Measurements from ENCODE around the gene ERVMER34-1.

Gene ERVMER34-1

DNA sequence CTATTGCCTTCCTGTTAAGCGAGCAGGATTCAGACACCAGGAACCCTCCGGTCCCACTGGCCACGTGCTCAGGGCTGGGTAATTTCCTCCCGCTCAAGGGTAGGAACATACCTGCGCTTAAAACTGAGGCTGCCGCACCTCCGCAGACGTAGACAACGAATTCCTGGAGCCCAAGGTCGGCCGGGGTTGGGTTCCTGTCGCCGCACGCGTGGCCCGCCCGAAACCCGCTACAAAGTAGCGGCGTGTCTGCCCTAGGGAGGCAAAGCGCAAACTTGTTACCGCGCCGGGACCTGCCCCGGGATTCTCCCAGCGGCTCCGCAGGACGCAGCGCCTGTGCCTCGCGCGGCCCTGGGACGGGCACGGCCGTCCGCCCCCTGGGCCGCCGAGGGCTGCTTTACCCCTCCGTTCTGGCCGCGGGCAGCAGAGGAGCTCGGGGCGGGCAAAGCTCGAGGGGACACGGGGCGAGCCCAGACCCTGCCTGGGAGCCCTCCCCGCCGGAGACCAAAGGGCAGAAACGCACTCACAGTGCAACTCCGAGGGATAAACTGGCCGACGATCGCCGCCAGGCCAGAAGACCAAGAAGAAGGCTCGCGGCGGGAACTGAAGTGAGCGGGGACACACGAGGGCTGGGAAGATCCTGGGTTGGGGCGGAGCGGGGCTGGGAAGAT lies at the start of gene ERVMER34-1:
Gene ERVMER34-1, minus strand, starts transcription at position 607 of the 668 bp plus-strand sequence. CDS start 5,905 bp downstream, outside the sequence.
- no peak for DNase-seq (ENCODE audit: low read depth in 2 of 2)

DNA sequence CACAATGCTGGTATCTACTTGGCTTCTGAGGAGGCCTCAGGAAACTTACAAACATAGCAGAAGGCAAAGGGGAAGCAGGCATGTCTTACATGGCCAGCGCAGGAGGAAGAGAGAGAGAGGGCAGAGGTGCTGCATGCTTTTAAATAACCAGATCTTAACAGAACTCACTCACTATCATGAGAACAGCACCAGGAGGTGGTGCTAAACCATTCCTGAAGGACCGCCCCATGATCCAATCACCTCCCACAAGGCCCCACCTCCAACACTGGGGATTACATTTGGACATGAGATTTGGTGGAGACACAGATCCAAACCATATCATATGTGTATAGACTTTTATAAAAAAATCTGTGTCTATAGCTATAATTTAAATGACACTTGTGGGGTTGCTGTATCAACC lies 48.6 kb upstream of the ERVMER34-1 start:
- no peak for DNase-seq (ENCODE audit: low read depth in 2 of 2)

DNA sequence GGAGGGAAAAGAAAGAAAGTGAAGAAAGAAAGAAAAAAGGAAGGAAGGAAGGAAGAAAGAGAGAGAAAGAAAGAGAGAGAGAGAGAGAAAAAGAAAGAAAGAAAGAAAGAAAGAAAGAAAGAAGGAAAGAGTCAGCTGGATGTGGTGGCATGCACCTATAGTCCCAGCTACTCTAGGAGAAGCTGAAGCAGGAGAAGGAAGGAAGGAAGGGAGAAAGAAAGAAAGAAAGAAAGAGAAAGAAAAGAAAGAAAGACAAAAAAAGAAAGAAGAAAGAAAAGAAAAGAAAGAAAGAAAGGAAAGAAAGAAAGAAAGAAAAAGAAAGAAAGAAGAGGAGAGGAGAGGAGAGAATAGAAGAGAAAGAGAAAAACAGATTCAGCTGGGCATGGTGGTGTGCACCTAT lies 44.3 kb upstream of the ERVMER34-1 start:
- DNase-seq (ENCODE audit: low read depth in 2 of 2): no peak

DNA sequence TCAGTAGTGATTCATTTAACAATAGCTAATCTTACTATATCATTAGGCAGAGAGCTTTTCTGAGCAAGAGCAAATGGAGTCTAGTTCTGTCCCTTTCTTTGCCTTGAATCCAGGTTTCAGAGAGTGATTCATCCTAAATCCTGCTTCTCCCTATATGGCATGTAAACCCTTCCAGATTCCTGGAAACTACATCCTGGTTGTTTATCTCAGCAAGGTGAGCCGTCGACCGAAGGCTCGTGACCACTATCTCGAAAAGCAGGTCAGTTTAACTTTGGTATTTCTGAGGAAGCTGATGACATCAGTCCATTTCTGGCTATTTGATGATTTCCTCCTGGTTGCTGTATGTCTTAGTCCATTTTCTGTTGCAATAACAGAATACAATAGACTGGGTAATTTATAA lies 40.7 kb upstream of the ERVMER34-1 start:
- no peak for DNase-seq (ENCODE audit: low read depth in 2 of 2)

DNA sequence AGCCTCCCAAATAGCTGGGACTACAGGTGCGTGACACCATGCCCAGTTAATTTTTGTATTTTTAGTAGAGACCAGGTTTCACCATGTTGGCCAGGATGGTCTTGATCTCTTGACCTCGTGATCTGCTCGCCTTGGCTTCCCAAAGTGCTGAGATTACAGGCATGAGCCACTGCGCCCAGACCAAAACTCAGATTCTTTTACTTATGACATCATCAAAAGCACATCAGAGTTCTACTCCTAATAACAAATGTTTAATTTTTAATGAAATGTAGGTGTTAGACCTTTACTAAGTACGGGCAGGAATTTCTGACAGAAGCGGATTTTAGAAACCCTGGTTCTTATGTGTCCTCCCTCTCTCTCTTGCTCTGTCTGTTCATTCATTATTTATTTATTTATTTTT lies 38.5 kb upstream of the ERVMER34-1 start:
- no peak for DNase-seq (ENCODE audit: low read depth in 2 of 2)

GRCh38 chr4:52788806-52789205 lies 37.6 kb upstream of the ERVMER34-1 start:
- DNase-seq (ENCODE audit: low read depth in 2 of 2): no peak

- DNase-seq (ENCODE audit: low read depth in 2 of 2): no peak
Observed at GRCh38 chr4:52783069-52783468, 31.8 kb upstream of the ERVMER34-1 start.

DNA sequence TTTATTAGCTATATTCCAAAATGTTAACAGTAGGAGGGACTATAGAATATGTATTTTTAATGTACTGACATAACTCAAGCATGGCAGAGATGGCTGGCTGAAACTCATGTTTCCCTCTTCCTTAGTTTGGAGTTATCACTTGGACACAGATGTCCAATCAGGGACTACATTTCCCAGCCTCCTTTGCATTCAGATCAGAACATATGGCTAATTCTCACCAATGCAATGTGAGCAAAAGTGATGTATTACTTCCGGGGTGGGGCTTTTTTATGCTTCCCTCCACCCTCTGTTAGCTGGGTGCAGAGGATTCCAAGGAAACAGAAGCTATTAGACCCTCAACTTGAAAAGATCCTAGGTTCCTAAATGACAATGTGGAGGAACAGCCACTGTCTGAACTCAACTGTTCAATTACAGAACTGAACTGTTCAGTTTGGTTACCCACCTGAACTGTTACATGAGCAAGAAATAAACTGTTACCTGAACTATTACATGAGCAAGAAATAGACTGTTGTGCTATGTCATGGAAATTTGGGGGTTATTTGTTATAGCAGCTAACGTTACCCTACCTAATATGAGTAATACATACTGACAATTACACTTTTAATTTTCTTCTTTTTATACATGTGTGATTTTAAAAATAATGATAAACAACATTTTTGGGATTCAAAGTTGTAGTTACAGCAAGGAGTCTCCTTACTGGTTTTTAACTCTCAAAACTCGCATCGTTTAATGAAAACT lies 29.6 kb upstream of the ERVMER34-1 start:
- no peak for DNase-seq (ENCODE audit: low read depth in 2 of 2)

DNA sequence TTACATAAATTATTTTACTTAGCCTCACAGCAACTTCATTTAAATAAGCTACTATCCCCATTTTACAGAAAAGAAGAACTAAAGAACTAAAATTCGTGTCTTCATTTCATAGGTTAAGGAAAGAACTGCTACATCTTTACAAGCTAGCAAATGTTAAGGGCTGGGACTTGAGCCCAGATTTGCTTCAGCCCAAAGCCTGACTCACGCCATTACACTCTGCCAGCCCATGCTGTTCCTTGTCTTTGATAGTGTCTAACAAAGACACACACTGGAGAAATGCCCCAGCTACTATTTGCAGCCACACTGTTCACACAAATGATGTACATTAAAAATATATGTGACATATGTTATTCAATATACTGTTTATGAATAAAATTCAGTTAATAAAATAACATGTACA lies 29.0 kb upstream of the ERVMER34-1 start:
- DNase-seq (ENCODE audit: low read depth in 2 of 2): no peak

DNA sequence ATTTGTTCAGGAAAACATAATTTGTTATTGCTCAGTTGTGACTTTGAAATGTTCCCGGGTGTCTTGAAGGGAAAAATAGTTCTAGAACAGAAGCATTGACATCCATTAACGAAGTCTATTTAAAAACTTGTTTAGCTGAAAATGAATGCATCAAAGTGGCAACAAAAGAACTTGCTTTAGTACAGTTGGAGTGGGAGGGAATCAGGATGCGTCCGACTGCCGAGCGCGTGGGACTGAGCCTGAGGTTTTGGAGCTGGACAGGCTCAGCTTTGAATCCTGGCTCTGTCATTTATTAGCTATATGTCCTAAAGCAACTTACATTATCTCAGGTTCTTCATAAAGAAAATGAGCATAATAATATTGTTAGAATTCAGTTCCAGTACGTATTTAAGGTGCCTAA lies 9.0 kb upstream of the ERVMER34-1 start:
- DNase-seq (ENCODE audit: low read depth in 2 of 2): no peak

DNA sequence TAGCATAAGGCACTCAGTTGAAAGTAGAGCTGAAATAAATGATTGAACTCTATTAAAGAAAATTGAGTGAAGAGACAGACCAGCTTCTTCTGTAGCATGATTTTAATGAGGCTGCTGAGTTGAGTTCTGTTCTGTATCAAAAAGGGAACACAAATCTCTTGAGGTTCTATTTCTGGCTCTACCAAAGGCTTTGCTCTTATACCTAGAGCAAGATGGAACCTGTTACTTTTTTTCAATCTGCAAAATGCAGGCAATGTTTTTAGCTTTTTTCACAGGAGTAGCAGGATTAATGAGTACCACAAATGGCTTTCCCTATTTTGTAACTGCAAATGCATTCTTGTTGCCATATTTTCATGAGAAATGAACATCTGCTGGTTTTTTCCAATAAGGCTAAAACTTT lies 4.2 kb upstream of the ERVMER34-1 start:
- no peak for DNase-seq (ENCODE audit: low read depth in 2 of 2)

DNA sequence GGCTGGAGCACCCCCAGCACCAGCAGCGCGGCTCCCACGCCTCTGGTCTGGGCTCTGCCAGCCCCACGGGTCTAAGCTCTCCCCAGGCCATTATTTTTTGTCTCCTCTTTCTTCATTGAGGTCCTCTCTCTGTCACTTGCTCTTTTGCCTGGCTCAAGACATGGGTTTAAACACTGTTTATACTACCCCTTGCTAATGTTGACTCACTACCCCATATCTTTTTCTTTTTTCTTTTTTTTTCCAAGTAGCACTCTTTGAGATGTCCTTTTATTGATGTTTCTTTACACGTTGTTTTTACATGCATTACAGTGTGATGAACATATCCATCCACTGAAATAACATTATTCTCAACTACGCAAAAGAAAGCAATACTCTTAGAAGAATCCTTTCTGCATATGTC lies 1.7 kb upstream of the ERVMER34-1 start:
- DNase-seq (ENCODE audit: low read depth in 2 of 2): no peak

DNA sequence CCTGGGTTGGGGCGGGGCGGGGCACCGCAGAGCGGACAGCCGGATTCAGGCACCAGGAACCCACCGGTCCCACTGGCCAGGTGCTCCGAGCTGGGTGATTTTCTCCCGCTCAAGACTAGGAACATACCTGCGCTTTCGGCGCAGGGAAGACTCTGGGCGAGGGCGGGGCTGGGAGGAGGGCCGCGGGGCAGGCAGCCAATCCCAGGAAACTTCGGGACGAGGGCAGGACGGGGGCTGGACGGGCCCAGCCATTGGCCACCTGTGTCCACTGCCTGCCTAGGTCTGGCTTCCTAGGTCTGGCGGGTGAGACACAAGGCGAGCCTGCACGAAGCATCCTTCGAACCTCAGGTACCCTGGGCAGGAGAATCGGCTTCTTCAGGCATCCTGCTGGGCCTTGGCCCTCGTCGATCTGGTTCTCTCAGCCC lies 274 bp upstream of the ERVMER34-1 start:
- DNase-seq (ENCODE audit: low read depth in 2 of 2): no peak

DNA sequence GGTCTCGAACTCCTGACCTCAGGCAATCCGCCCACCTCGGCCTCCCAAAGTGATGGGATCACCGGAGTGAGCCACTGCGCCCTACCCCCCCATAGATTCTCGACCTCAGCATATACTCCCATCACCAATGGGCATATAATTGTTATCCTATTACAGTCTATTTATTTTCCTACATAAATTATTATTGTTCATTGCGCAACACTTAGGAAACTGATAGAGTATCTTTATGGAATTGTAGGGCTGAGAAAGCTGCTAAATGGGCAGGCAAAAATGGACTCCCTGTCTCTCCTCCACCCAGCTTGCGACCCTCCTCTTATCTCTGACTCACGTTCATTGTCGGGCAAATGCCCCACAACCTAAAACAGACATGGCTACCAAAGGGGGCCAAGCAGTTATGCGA lies 1.0 kb downstream of the ERVMER34-1 start:
- DNase-seq (ENCODE audit: low read depth in 2 of 2): no peak

- no peak for DNase-seq (ENCODE audit: low read depth in 2 of 2)
Observed at GRCh38 chr4:52748432-52748831, 2.8 kb downstream of the ERVMER34-1 start.

- DNase-seq (ENCODE audit: low read depth in 2 of 2): no peak
Observed at GRCh38 chr4:52744588-52744987, 6.6 kb downstream of the ERVMER34-1 start.

DNA sequence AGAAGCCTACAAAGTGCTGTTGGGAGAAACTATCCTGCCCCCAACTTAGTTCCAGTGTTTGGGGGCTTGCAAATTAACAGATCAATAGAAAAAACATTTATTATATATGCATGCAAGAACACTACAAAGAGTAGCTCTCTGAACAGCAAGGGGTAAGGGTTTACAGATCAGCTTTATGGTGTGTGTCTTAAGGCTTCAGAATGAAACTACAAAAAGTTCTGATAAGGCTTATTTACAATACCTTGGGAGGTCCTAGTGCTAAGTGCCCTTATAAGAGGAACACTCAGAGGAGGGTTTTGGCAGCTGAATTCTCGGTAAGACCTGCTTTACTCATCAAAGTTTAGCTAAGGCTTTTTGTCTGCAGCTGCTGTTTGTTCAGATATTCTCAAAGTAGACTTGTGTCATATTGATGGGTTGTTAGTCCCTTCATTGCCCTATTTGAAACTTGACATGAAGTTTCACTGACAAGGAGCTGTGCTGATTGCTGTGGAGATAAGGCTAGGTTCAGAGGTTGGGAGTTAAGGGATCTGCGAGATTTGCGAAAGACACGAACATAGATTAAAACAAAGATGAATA lies 7.7 kb downstream of the ERVMER34-1 start:
- no peak for DNase-seq (ENCODE audit: low read depth in 2 of 2)

DNA sequence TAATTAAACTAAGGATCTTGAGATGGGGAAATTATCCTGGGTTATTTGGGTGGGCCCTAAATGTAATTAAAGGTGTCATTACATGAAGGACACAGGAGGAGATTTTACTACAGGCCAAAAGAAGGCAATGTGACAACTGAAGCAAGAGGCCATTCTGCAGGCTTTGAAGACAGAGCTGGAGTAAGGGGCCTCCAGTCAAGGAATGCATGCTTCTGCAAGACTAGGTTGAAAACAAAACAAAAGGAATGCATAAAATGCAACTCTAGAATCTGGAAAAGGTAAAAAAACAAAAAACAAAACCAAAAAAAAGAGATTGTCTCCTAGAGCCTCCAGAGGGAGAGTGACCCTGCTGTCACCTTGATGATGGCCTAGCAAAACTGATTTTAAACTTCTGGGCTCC lies 21.6 kb downstream of the ERVMER34-1 start:
- no peak for DNase-seq (ENCODE audit: low read depth in 2 of 2)

DNA sequence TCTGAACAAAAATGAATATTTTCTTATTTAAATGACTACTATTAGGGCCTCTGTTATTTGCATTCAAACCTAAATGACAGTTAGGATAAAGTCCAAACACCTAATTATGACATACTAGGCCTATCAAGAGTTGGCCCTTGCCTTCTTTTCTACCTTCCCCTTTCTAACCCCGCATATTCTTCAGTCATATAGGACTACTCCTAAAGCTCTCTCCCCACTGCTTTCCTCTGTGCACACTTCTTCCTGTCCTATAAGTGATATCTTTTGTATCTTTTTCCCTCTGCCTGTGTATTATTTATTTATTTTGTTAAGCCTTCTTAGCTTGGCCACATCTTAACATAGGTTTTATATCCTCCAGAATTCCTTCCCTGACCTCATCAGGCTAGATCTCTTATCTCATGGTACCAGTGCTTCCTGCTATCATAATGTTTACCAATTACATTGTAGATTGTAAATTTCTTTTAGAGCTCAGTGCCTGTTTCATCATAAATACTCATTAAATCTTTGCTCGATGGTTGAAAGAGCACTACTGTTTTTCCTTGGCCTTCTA lies 22.5 kb downstream of the ERVMER34-1 start:
- DNase-seq (ENCODE audit: low read depth in 2 of 2): no peak

GRCh38 chr4:52726826-52727580 lies 24.2 kb downstream of the ERVMER34-1 start:
- no peak for DNase-seq (ENCODE audit: low read depth in 2 of 2)

GRCh38 chr4:52721968-52722815 lies 29.0 kb downstream of the ERVMER34-1 start:
- DNase-seq (ENCODE audit: low read depth in 2 of 2): peak; percentile 80 to 83
